ENCODE data around the gene ZNF609.

The ZNF609 gene

GRCh38 chr15:64717735-64718495 lies 257.5 kb downstream of the ZNF609 start:
- no peak for DNase-seq (ENCODE audit: low read depth, low spot score)

DNA sequence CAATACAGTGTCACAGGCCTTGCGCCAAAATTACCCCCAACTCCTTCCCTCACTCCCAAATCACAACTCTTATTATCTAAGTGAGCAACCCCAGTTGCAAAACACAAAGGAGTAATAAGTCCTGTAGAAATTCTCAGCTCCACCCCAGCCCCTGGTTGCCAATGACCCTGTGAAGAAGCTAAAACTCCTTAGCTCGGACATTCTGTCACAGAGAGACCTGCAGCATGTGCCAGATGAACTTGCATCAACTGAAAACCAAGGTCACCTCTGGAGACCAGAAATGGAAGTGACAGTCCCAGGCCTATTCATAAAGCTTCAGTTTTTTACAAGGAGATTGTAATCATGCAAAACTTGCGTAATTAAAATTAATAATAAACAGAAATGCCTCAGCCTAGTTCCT lies 259.8 kb downstream of the ZNF609 start:
- no peak for DNase-seq (ENCODE audit: low read depth, low spot score)

GRCh38 chr15:64730151-64730550 lies 269.8 kb downstream of the ZNF609 start:
- no peak for DNase-seq (ENCODE audit: low read depth, low spot score)

DNA sequence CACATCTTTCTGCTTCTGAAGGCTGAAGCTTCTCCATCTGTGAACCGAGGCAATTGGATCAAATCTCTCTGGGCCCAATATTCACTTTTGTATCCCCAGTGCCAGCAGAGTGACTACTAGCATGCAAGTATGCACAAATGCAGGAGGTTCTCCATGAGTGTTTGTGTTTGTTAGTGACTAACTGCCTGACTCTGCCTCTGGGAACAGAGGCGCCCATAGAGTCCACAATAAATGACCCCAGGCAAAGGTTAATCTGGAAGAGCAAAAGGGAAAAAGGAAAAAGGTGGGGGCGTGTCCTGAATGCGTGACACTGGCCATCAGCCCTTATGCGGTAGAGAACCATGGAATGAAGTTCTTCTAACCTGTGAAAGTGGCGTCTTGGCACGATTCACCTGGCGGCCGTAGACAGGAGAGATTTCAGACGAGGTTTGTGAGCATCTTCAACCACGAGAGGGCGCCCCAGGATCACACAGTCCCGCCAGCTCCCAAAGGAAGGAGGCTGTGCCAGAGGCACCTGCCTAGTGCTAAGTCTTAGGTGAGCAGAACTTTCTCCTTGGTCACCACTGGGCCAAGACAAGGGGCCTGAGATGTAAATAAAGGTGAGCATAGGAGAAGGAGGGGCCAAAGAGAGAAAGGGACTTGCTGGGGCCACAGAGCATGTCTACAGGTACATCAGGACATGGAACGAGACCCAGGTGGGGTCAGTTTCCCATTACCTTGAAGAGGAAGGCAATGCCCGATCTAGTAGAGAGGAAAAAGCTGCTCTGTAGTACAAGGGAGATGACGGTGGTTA lies 270.8 kb downstream of the ZNF609 start:
- peak; percentile 74 for DNase-seq (ENCODE audit: low read depth, low spot score)

GRCh38 chr15:64731805-64732151 lies 271.4 kb downstream of the ZNF609 start:
- no peak for DNase-seq (ENCODE audit: low read depth, low spot score)

DNA sequence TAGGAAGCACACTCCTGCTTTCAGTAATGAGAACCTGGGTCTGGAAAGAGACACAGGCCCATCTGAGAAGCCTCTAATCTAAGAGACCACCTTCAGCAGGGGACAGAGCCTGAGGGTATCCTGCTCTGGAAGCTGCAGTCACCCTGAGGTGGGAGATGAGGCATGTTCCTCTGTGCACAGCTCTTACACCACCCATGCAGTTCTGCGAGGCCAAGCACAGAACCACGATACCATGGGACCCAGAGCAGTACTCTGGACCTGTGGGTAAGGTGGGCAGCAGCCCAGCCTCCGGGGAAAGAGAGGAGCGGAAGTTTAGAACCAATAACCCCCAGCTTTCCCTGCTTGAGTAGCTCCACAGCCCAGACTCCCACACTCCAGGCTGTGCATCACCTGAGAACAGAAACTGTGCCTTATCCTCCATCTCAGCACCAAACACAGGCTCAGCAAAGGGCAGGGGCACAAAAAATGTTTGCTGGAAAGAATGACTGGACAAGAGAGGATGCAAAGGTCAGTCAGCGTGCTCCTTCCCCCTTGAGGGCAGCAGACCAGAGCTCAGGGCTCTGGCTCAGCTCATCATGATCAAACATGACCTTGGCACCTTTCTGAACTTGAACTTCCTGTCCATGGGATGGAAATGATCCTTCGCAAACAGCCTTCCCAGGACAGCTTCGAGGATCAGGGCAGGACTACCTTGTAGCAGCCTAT lies 271.9 kb downstream of the ZNF609 start:
- no peak for DNase-seq (ENCODE audit: low read depth, low spot score)

All from activated naive CD8-positive, alpha-beta T cell treated with anti-CD3 and anti-CD28 coated beads, Interleukin-2, amount 50 U/mL, for 16 hours (primary cell).